HG02938 (cell line): ENCODE data around the gene FAM120AOS.
"Not testable (repeated sequence)": the region's sequence is repeated elsewhere in the genome, so short reads cannot be mapped to it uniquely, and the experiment has no call there.

ENCODE experiments used
- ATAC-seq: cut with Tn5 transposase; IDR thresholded peaks from one replicate; pipeline ENCODE4 v1.9.1; 2021; ENCODE audit warnings: mild to moderate bottlenecking, moderate library complexity; ENCODE audit not compliant: unreplicated experiment

FAM120AOS gene

DNA sequence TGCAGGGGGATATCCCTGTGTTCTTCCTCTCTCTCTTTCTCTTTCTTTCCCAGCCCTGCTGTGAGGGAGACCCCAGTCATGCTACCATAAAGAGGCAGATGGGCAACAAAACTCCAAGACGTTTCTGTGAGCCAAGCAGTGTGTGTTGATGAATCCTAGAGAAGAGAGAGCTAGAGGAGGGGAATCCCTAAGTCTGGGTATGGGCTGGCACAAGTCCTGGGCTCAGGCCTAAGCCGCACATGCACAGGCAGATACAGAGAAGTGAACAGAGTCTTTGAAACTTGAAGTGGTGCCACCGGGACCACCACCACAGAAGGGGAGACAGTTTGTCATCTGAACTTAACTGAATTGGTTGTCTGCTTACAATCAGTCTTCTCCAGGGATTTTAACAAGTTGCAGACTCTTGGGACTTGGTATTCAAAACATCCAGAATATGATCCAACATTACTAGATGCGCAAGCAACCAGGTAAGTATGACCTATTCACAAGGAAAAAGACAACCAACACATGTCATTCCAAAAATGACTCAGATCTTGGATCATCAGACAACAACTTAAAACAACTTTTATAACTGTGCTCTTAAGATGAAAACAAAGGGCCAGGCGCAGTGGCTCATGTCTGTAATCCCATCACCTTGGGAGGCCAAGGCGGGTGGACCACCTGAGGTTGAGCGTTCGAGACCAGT, 12.3 kb downstream of the FAM120AOS start:
- no peak for ATAC-seq

DNA sequence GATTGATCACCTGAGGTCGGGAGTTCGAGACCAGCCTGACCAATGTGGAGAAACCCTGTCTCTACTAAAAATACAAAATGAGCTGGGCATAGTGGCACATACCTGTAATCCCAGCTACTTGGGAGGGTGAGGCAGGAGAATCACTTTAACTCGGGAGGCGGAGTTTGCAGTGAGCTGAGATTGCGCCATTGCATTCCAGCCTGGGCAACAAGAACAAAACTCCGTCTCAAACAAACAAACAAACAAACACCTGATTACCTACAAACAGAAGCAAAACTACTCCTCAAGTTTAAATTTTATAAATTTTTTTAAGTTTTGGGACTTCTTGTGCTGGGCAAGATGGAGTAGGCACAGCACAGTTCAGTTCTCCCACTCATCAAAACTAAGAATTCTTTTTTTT, 14.1 kb downstream of the FAM120AOS start:
- not testable (repeated sequence) for ATAC-seq

DNA sequence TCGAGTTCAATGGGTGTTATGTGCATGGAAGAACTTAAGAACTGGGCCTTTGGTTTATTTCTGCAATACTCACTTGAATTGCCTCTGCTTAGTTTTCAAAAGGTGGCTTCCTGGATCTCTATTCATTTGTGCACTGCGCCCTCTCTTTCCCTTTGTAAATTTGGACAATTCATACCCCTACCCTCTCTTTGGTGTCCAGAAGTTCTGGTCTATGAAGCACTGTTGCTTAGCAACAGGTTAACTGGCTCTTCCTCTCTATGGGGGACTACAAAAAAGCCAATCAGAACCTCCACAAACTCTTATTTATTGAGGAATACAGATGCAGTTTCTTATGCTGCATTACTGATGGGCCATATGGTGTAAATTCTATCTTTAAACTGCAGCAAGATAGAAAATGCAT, 15.4 kb downstream of the FAM120AOS start:
- no peak for ATAC-seq

DNA sequence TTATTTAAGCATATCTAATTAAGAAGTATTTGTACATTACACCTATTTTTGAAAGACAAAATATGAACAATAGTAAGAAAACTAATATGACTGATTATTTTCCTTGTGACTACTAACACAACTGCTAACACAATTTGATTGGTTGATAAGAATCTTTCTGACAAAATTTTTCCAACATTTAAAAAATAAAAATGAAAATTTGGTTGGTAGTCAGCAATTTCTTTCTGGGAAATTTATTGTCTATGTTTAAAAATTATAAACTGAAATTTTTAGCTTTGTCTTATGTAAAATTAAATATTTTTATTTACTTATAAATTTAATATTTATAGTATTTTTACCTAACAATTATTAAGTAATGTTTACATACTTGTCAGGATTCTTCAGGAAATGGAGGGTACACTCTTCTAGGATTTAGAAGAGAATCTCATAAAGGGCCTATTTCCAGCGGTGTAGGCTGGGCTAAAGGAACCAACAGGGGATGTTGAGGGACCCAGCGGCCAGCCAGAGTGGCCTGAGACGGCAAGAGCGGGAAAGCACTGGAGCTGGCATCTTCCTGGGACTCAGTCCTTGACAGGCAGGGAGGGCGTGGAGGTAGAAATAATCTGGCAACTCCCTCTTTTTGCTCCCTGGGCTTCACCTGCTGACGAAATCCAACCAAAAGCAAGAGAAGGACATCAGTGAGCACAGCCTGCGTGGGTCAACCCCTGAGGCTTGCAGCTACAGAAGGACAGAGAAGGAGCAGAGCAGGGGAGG, 16.6 kb downstream of the FAM120AOS start:
- ATAC-seq = no peak

DNA sequence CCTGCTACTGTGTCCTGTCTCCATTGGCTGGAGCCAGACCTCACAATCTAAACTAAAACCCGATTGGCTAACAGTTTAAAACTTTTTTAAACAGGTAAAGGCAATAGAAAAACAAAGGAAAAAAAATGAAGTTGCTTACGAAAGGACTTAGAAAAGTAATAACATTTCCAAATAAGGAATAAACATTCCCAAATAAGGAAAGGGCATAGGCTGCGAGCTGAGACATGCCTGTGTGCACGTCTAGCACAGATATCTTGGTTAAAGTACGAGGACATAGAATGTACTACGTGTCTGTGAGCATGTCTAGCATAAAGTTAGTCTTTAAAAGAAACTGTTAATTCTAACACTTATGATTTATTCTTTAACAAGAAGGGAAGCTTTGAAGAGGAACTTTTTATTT, 17.2 kb downstream of the FAM120AOS start:
- no peak for ATAC-seq

DNA sequence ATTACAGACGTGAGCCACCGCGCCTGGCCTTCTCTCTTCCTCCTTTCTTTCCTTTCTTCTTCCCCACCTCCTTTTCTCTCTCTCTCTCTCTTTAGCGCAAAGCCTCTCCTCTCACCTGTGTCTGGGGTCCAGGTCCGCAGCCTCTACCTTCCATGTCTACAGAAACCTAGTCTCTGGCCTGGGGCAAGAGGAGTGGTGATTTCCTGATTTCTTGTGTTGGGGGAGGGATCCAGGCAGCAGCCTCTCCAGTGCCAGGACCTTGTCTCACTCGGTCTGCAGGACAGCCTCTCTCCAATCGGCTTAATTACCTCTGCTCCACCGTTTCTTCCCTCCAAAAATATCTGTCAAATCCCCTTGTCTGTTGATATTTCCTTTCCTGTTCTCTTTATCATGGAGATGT, 18.0 kb downstream of the FAM120AOS start:
- no peak for ATAC-seq

DNA sequence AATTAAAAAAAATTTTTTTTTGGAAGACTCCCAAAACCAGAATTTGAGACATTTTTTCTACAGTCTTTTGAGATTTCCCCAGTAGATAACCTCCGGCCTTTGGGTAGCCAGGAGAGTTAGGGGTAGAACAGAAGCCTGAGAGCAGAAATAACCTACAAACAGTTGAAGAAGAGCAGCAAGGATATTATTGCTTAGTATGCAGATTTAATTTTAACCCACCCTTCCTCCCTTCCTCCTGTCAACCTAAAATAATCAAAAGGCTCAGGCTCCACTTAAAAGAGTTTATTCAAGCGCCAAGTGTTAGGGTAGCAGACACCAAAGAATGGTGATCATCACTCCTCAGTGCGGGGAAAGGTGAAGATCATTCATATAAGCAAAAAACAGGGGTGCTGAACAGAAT, 19.3 kb downstream of the FAM120AOS start:
- no peak for ATAC-seq

DNA sequence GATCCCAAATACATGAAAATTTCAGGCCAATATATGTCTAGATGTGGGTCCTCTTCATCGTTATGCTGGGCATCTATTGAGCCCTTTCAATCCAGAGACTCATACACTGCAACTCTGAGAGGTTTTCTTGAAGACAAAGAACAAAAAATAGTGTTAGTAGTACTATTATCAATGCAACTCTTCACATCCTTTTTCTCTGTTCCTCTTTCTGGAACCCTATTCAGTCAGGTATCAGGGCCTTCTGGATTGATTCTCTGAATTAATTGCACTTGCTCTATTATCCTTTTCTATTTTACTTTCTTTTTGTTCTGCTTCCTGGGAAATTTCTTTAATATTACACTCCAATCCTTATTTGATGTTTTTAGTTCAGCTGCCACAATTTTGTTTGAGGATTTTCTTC, 20.4 kb downstream of the FAM120AOS start:
- no peak for ATAC-seq

DNA sequence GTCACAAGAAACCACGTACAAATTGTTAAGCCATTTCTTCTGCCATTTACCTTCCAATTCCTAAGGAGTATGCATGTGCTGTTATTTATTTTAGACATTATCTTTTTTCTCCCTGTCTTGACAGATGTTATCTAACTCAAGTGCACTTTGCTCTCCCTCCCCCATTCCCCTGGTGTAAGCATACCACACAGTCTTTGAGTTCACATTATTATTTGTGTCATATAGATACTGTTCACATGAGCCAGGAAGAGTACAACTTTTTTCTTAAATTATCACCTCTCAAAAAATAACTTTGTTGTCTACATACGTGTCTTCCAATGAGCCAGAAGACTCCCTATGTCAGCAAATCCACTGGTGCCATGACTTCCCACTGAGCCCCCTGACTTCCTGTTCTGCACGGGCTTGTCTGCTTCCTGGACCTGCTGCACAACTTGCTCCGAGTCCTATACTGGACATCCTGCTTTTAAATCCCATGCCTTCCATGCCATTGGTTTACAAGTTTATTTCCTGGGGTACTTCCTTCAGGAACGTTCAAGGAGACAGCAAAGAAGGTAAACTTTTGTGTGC, 21.8 kb downstream of the FAM120AOS start:
- no peak for ATAC-seq

DNA sequence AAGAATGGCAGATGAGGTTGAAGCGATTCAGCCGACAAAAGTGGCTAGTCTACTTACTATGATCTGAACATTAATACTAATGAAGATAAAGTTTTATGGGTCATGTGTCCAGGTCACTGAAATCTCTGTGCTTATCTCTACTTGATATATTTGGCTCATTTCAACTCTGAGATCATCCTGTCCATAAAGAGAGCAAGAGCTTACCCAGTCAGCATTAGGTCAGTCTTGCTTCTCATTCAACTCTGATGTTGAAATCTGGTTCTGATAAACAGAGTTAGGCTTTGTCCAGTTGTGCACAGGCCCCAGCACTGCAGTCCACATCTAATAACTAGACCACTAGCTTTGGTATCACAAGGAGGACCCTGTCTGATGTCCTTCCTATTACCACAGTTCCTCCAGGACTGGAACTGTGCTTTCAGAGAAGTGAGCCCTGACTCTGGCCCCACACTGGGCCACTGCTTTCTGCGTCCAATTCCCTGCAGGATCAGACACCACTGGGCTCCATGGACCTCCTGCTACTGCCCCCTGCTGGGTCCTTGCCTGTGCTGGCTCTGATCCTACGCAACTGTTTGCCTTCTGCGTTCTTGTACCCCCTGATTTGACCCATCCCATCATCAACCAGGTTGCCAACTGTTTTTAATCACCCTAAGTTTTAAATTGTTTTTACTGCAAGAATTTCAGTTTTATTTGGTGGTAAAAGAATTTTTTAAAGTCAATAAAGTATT, 25.6 kb downstream of the FAM120AOS start:
- ATAC-seq = no peak

DNA sequence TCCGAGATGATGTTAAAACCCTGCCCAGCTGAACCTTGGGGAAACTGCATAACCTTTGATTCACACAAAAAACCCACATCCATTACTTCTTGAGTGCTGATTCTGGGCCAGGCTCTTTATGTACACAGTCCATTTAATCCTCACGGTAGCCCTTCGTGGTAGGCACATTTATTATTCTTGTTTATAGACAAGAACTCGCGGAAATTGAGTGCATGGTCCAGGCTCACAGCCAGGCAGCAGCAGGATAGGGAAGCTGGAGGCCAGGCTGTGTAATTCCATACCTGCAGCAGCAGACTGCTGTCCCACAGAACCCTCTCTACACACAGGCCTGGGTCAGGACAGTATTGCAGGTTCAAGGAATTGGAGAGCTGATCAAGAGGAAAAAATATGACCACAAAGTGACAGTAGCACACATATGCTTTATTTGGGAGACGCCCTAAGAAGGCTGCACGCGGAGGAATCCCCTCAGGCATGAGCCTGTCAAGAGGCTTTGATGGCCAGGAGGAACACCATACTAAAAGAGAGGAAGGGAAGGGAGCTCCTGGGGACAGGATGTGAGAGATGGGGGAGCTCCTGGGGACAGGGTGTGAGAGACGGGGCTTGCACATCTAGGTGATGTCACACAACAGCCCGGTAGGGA, 30.3 kb downstream of the FAM120AOS start:
- no peak for ATAC-seq

DNA sequence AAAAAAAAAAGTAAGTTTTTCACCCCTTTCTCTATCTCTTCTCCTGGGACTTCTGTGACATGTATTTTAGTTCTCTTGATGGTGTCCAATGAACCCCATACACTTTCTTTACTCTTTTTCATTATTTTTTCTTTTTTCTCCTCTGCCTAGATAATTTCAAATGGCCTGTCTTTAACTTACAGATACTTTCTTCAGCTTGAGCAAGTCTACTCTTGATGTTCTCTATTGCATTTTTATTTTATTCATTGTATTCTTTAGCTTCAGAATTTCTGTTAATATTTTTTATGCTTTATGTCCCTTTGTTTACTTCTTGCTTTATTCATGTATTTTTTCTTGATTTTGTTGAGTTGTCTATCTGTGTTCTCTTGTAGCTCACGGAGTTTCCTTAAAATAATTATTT, 34.4 kb downstream of the FAM120AOS start:
- no peak for ATAC-seq

DNA sequence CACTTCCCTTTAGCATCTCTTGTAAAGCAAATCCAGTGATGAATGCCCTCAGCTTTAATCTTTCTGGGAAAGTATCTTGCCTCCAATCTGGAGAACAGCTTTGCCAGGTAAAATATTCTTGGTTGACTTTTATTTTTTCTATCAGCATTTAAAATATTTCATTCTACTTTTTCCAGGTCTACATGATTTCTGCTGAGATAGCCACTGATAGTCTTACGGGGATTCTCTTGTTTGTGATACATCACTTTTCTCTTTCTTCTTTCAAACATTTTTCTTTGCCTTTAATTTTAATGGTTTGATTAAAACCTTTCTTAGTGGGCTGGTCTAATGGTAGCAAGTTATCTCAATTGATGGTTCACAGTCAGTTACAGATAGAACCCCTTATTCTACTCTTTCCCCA, 35.8 kb downstream of the FAM120AOS start:
- ATAC-seq = no peak

DNA sequence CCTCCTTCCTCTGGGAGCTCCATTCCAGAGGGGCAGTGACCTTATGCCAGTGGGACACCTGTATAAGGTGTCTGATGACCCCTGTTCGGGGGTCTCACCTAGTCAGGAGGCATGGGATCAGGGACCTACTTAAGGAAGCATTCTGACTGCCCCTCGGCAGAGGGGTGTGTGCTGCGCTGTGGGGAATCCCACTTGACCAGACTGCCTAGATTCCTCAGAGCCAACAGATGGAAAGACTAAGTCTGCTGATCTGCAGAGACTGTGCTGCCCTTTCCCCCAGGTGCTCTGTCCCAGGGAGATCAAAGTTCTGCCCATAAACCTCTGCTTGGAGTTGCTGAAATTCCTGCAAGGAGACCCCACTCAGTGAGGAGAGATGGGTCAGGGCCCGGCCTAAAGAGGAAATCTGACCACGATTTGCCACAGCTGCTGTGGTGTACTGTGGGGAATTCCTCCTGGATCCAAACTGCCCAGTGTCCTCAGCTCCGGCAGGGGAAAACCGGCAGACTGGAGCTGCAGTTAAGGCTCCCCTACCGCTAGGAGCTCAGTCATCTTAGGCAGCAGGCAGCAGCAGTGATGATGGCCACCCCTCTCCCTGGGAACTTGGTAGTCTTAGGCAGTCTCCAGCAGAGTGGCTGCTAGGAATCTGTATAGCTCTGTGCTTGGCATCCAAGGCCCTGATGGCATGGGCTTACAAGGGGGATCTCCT, 36.7 kb downstream of the FAM120AOS start:
- ATAC-seq = no peak

DNA sequence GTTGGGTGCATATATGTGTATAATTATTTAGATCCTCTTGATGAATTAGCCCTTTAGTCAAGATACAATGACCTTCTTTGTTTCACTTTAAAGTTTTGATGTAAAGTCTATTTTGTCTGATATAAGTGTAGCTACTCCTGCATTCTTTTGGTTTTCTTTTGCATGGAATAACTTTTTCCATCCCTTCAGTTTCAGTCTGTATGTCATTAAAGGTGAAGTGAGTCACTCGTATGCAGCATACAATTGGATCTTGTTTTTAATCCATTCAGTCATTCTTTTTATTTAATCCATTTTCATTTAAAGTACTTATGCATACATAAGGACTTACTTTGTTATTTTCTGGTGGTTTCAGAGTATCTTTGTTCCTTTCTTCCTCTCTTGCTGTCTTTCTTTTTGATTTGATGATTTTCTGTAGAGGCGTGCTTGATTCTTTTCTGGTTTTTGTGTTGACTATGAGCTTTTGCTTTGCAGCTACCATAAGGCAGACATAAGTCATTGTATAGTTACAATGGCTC, 38.1 kb downstream of the FAM120AOS start:
- no peak for ATAC-seq

DNA sequence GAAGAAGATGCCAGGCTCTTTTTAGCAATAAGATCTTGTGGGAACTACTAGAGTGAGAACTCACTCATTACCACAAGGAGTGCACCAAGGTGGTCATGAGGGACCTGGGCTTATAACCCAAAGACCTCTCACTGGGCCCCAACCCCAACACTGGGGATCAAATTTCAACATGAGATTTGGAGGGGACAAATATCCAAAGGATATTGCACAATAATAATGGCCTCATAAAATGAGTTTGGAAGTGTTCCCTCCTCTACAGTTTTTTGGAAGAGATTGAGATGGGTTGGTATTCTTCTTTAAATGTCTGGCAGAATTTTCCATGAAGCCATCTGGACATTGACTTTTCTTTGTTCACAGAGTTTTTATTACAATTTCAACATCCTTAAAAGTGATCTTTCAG, 39.9 kb downstream of the FAM120AOS start:
- no peak for ATAC-seq

DNA sequence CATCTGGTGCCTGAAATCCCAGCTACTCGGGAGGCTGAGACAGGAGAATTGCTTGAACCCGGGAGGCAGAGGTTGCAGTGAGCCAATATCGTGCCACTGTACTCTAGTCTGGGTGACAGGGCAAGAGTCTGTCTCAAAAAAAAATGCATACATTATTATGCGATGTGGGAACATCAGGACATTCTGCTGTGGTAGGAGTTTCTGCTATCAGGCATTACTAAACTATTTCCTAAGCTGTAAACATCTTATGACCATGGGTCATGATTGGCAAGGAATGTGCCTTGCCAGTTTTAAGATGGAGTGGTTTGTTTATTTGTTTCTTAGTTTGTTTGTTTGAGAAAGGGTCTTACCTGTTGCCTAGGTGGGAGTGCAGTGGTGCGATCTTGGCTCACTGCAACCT, 47.0 kb downstream of the FAM120AOS start:
- no peak for ATAC-seq

DNA sequence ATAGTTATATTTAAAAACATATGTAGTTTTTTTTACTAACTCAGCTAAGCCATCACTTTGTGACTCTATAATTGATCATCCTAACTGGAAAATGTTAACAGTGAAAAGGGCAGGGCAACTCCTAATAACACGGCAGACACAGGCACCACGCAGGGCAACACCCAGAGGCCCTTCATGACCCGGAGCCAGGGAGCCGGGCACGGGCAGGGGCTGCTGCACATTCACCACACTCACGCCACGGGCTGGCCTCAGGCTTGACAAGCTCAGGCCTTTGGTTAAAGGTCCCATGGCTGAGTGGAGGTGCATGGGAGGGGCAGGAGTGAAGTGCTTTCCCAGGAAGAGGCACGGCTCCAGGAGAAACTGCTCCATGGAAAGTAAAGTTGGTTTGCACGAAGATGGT, 54.9 kb downstream of the FAM120AOS start:
- no peak for ATAC-seq

DNA sequence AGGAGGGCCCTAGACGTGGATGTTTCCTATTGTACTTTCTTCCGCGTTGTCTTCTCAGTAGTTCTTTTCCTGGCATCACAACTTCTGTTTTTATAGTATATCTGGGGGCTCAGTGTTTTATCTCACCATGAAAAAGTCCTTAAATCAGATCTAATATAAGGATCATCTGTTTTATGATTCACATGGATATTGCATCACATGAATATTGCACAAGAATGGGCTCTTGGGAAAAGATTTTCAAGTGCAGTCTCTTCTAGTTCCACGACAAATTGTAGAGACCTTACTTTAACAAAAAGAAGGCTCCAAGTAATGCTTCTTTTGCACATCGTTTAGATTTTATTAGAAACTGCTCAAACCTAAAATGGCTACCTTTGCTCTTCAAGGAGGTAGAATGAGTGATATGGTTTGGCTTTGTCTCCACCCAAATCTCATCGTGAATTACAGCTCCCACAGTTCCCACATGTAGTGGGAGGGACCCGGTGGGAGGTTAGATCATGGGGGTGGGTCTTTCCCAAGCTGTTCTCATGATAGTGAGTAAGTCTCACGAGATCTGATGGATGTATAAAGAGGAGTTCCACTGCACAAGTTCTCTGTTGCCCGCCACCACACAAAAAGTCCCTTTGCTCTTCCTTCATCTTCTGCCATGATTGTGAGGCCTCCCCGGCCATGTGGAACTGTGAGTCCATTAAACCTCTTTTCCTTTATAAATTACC, 55.6 kb downstream of the FAM120AOS start:
- ATAC-seq = no peak
